Upper lobe of right lung (tissue), 1 donor: ENCODE results near the gene MTA2. TPM values are rescaled to one million over a fixed set of nuclear protein-coding genes. Genes with fewer than 3 reads are reported as not detected.

ENCODE experiments used
- ATAC-seq: fragments of 200-7000 bp; cut with Tn5 transposase; one replicate; pipeline ENCODE4 v1.9.1; 2020; ENCODE audit warnings: mild to moderate bottlenecking, moderate library complexity
- DNase-seq: peaks from one replicate; pipeline ENCODE4 v3.0.0-alpha.2; 2020
- H3K27ac ChIP-seq: fragments of 200-600 bp; one replicate; pipeline ENCODE4 v1.8.0; 2022
- H3K27me3 ChIP-seq: fragments of 200-600 bp; one replicate; pipeline ENCODE4 v1.8.0; 2022; ENCODE audit warnings: mild to moderate bottlenecking
- H3K36me3 ChIP-seq: fragments of 200-600 bp; one replicate; pipeline ENCODE4 v1.8.0; 2022
- H3K4me1 ChIP-seq: fragments of 200-600 bp; one replicate; pipeline ENCODE4 v1.8.0; 2022
- H3K4me3 ChIP-seq: fragments of 200-600 bp; one replicate; pipeline ENCODE4 v1.8.0; 2022; ENCODE audit warnings: mild to moderate bottlenecking
- H3K9me3 ChIP-seq: fragments of 200-600 bp; one replicate; pipeline ENCODE4 v1.8.0; 2022
- intact Hi-C: fragments of 100-400 bp; cut with DNase I; formaldehyde crosslinking; loops from one replicate; pipeline ENCODE4 v1.11.0; 2022
- total RNA-seq: library from RNA; stranded (reverse); fragmentation: NEBNext Ultra II Directional; extraction: Animal tissue kit (Norgen Biotek cat#: 25700); gene quantifications from one replicate; pipeline ENCODE4 v1.2.1, GENCODE V29; 2021
- TF ChIP-seq, protein P1 (sequence below): fragments of 200-600 bp; IDR thresholded peaks from one replicate; pipeline ENCODE4 v1.8.0; 2022; ENCODE audit warnings: antibody characterized with exemption
- donor health status: DM: no; HTN: yes; CAD: no; lungs with severe emphysema.

The MTA2 gene
- total RNA-seq, 1 donor from 2014 or later = 75.0 TPM

DNA sequence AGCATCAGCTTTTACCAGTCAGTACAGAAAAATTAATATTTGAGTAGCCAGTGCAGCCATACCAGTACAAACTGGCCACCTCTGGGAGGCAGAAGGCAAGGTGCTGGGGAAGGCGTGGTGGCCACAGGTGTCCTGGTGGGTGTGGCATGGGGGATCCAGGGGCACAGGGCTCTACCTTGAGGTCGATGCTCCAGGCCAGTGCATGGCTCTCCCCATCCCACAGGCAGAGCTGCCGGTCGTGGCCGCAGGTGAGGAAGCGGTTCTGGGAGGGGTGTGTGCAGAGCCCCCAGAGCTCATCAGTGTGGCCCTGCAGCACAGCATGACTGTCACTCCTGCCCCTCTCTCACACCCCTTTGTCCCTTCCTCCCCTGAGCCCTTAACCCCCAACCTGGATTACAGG is 3.8 kb upstream of the MTA2 start:
- Histone ChIP-seq H3K27ac (no peak overlapping the region), H3K4me1 (peaks cover 5% of the 10 kb centered on the region), H3K9me3 (no peaks in the 10 kb centered on the region), H3K36me3 (peaks cover 48% of the 10 kb centered on the region), H3K27me3 (no peaks in the 10 kb centered on the region), H3K4me3 (no peak overlapping the region)
- DNase-seq (no peak), ATAC-seq (no peak)
- intact Hi-C loops = no loop called here
- TF ChIP-seq, protein P1, sequence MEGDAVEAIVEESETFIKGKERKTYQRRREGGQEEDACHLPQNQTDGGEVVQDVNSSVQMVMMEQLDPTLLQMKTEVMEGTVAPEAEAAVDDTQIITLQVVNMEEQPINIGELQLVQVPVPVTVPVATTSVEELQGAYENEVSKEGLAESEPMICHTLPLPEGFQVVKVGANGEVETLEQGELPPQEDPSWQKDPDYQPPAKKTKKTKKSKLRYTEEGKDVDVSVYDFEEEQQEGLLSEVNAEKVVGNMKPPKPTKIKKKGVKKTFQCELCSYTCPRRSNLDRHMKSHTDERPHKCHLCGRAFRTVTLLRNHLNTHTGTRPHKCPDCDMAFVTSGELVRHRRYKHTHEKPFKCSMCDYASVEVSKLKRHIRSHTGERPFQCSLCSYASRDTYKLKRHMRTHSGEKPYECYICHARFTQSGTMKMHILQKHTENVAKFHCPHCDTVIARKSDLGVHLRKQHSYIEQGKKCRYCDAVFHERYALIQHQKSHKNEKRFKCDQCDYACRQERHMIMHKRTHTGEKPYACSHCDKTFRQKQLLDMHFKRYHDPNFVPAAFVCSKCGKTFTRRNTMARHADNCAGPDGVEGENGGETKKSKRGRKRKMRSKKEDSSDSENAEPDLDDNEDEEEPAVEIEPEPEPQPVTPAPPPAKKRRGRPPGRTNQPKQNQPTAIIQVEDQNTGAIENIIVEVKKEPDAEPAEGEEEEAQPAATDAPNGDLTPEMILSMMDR = no peak

DNA sequence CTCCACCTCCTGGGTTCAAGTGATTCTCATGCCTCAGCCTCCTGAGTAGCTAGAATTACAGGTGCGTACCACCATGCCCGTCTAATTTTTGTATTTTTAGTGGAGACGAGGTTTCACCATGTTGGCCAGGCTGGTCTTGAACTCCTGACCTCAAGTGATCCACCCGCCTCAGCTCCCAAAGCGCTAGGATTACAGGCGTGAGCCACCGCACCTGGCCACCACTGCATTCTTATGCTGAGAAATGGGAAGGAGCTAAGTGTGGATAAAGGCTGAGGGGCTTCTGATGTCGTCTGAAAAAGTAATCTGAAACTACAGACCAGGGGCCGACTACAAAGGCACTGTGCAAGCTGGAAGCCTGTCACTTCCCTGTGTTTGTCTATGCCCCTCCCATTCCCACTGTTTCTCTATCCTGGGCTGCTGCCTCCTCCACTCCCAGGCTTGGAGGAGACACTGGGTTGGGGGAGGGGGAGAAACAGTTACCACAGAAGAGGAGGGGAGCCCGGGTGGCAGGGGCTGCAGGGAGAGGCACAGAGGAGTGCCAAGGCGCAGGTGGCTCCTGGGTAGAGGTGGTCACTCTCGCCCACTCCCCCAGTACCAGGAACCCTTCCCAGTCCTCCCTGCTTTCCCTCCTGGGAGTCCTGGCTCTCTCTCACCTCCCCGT is 2.9 kb upstream of the MTA2 start:
- H3K36me3 ChIP-seq = peaks cover 43% of the 10 kb centered on the region
- no peak for ATAC-seq
- TF ChIP-seq, protein P1 = no peak
- no peaks in the 10 kb centered on the region for H3K9me3 ChIP-seq
- no peaks in the 10 kb centered on the region for H3K27me3 ChIP-seq
- no peak overlapping the region for H3K4me3 ChIP-seq
- peaks cover 13% of the 10 kb centered on the region for H3K4me1 ChIP-seq
- no peak for DNase-seq
- no peak overlapping the region for H3K27ac ChIP-seq
- intact Hi-C loops = no loop called here

DNA sequence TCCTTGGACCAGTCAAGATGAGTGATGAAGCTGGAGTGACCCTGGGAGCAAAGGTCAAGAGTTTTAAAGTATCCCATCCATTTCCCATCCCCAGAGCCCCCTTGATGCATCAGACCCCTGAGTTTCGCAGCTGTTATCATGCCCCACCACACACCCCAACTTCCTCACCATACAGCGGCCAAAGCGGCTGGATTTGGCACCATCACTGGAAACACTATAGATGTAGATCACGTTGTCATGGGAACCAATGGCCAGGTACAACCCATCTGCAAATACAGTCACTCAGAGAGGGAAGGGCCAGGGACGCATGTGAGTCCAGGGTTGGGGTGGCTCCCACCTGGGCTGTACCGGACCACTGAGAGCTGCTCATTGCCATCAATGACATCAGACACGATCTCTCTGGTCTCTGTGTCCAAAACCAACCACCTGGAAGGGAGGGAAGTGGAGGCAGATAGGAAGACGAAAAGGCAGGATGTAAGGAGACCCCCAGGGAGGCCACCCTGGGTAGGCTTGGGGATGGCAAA is 2.2 kb upstream of the MTA2 start:
- DNase-seq (no peak), ATAC-seq (no peak)
- no peaks in the 10 kb centered on the region for H3K27me3 ChIP-seq
- H3K27ac ChIP-seq = no peak overlapping the region
- intact Hi-C loops = no loop called here
- no peaks in the 10 kb centered on the region for H3K9me3 ChIP-seq
- peaks cover 42% of the 10 kb centered on the region for H3K36me3 ChIP-seq
- TF ChIP-seq, protein P1 = no peak
- H3K4me3 ChIP-seq = no peak overlapping the region
- peaks cover 20% of the 10 kb centered on the region for H3K4me1 ChIP-seq

DNA sequence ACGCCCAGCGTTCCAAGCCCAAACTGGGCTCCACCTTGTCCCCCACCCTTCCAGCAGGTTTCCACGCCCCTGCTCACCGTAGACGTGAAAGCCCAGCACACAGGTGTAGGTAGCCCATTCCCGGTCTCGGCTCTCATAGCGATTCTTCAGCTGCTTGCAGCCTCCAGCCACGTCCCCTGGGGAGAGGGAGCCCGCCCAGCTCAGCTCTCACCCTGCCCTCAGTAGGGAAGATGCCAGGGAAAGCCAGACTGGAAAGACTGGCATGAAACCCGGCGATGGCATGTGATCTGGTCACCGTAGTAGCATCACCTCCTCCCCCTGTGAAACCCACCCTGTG is 1.4 kb upstream of the MTA2 start:
- no peak for DNase-seq
- Histone ChIP-seq H3K27ac (peak overlapping the region; percentile 98), H3K9me3 (no peaks in the 10 kb centered on the region), H3K36me3 (peaks cover 42% of the 10 kb centered on the region), H3K4me3 (peak overlapping the region; percentile 100), H3K27me3 (no peaks in the 10 kb centered on the region), H3K4me1 (peaks cover 25% of the 10 kb centered on the region)
- TF ChIP-seq, protein P1 = no peak
- ATAC-seq = no peak
- intact Hi-C loops = no loop called here

DNA sequence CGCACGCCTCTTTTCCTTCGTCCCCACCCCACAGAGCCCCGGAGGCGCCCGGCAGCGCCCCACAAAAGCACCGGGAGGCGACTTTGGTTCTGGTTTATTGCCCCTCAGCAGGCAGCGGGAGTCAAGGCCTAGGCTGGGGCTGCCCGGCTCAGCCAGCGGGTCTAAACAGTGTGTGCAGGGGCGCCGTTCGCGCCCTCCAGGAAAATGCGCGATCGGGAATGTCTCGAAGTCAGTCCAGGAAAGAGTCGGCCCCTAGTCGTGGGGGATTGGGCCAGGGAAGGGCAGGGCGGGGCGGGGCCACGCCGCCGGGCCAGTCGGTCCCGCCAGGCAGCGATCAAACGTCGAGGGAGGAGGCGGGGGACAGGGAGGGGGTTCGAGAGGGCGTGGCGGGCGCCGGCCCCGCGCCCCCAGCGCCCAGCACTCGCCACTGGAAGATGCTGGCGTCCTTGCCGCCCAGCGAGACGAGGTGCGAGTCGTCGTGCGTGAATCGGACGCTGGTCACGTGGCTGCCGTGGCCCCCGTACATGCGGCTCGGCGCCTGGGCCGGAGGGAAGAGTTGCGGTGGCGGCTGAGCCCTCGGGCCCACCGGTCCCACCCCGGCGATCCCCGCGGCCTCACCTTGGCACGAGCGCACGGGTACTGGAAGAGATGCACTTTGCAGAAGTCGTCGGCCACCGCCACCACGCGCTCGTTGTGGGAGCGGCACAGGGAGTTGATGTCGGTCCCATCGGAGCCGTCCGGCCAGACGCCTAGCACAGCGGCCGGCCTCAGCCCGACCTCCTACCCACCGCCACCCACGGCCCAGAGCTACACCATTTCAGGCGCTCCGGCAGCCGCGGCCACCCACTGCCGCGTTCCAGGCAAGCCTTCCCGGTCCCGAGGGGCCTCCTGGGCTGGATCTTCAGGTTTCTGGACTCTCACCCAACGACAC is 741 bp upstream of the MTA2 start:
- Histone ChIP-seq H3K4me1 (peaks cover 25% of the 10 kb centered on the region), H3K27ac (peak overlapping the region; percentile 98), H3K9me3 (no peaks in the 10 kb centered on the region), H3K4me3 (peak overlapping the region; percentile 100), H3K36me3 (peaks cover 45% of the 10 kb centered on the region), H3K27me3 (no peaks in the 10 kb centered on the region)
- intact Hi-C loops = no loop called here
- TF ChIP-seq, protein P1 = no peak
- ATAC-seq = peak; percentile 54
- peak; percentile 85 for DNase-seq
